Psoas muscle (tissue), 8 donors: ENCODE measurements around the gene CDHR2. TPM values are rescaled to one million over a fixed set of nuclear protein-coding genes. Genes with fewer than 3 reads are reported as not detected.

Source experiments
- ATAC-seq, 4 donors: fragments of 200-7000 bp; cut with Tn5 transposase; one replicate each; pipeline ENCODE4 v1.9.1; 2020; ENCODE audit warnings: moderate library complexity in 3 of 4, mild to moderate bottlenecking in 2 of 4
- DNase-seq, 2 donors: peaks; one replicate each; pipeline ENCODE4 v3.0.0-alpha.2; 2020
- H3K27ac ChIP-seq: fragments of 200-600 bp; one replicate; pipeline ENCODE4 v1.8.0; 2022
- H3K27me3 ChIP-seq, 3 donors: fragments of 200-600 bp in 1 of 3; one replicate each; pipeline versions ENCODE4 v1.6.1 to v1.8.0; 2013 to 2022; ENCODE audit warnings: low read length in 2 of 3, mild to moderate bottlenecking in 2 of 3, moderate library complexity in 1 of 3; ENCODE audit not compliant: insufficient read depth in 3 of 3
- H3K36me3 ChIP-seq, 2 donors: fragments of 200-600 bp in 1 of 2; one replicate each; pipeline versions ENCODE4 v1.6.1 to v1.8.0; 2013 to 2022; ENCODE audit warnings: low read depth in 1 of 2, mild to moderate bottlenecking in 1 of 2, moderate library complexity in 1 of 2; ENCODE audit not compliant: insufficient read depth in 1 of 2
- H3K4me1 ChIP-seq: fragments of 200-600 bp; one replicate; pipeline ENCODE4 v1.8.0; 2022
- H3K4me3 ChIP-seq: fragments of 200-600 bp; one replicate; pipeline ENCODE4 v1.8.0; 2022; ENCODE audit warnings: mild to moderate bottlenecking
- H3K9me3 ChIP-seq: fragments of 200-600 bp; one replicate; pipeline ENCODE4 v1.8.0; 2022
- CTCF ChIP-seq: fragments of 200-600 bp; IDR thresholded peaks from one replicate; pipeline ENCODE4 v1.8.0; 2022; ENCODE audit warnings: antibody characterized with exemption
- WGBS, 3 donors: extraction: QIAGEN DNeasy Blood & Tissue Kit; methylation state at CpG; one replicate each; pipeline versions ENCODE4 v1.1.6 to v1.1.7; 2013; 5-methylcytosine and 5-hydroxymethylcytosine counted together
- intact Hi-C, 2 donors: fragments of 100-400 bp; cut with DNase I; formaldehyde crosslinking; loops; one replicate each; pipeline versions ENCODE4 v1.11.0 to v1.14.2; 2022
- polyA plus RNA-seq, 3 donors: library from polyadenylated mRNA; stranded (reverse); fragments of 200-250 nt; gene quantifications; one replicate each; pipeline ENCODE4 v1.2.3, GENCODE V29; 2013
- total RNA-seq, 4 donors: library from RNA; stranded (reverse); fragmentation: NEBNext Ultra II Directional in 2 of 4; extraction: Animal tissue kit (Norgen Biotek cat#: 25700) in 2 of 4; gene quantifications; one replicate each; pipeline versions ENCODE4 v1.2.1 to v1.2.4, GENCODE V29; 2021 to 2023
- donor health status: healthy with polysubstance abuse.
- donor health status: DM: no; HTN: no; CAD: no; lungs with moderate emphysema.
- donor health status: Bipolar disorder and iron deficiency.
- donor health status: healthy.
- donor health status: DM: yes; HTN: yes; CAD: no.
- donor health status: DM: no; HTN: no; CAD: no.
- donor health status: DM: no; HTN: no; CAD: no.
- donor health status: DM: yes; HTN: yes; CAD: no.

CDHR2 gene
- total and polyA plus RNA-seq, 7 donors = 0.03 to 0.30 (median 0.14) TPM; not detected in 3

DNA sequence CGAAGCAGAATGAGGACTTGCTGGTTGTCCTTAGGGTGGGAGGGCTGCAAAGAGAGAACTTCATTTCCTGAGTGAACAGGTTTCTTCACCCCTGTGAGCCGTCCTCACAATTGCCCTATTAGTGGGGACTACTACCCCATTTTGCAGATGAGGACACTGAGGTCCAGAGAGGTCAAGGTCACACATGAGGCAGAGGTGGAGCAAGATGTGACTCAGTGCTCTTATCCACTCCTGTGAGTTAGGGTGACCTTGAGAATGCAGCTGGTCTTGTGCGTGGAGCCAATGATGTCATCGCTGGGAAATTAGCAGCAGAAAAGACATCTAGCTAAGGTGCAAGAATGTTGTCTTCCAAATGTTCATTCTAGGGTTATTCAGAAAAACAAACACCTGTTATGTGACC, 33.9 kb downstream of the CDHR2 start:
- no peaks in the 10 kb centered on the region for H3K36me3 ChIP-seq
- peaks cover 9% of the 10 kb centered on the region for H3K9me3 ChIP-seq
- ATAC-seq (no peak), DNase-seq (no peak)
- no peak overlapping the region for H3K27ac ChIP-seq
- 73 to 74% (median 74%) methylated on average over 4 of the region's 4 CpGs for WGBS, 3 donors
- H3K4me3 ChIP-seq = no peak overlapping the region
- intact Hi-C loops = loop anchor here in 1 of 2 donors (10.0 kb wide), 1 partner anchor 202 kb away; no protein-coding TSS in a partner anchor
- no peak for TF ChIP-seq CTCF
- no peaks in the 10 kb centered on the region for H3K4me1 ChIP-seq
- peaks cover 0 to 2% (median 0%) of the 10 kb centered on the region in 3 donors for H3K27me3 ChIP-seq

GRCh38 chr5:176587398-176587797, 38.3 kb downstream of the CDHR2 start:
- WGBS, 3 donors = 73 to 77% (median 77%) methylated on average over 7 of the region's 7 CpGs
- Histone ChIP-seq H3K27ac (no peak overlapping the region), H3K4me3 (no peak overlapping the region), H3K36me3 (no peaks in the 10 kb centered on the region), H3K27me3 (peaks cover 0 to 2% (median 0%) of the 10 kb centered on the region in 3 donors), H3K4me1 (no peaks in the 10 kb centered on the region), H3K9me3 (peaks cover 9% of the 10 kb centered on the region)
- intact Hi-C loops = loop anchor here in 1 of 2 donors (10.0 kb wide), 1 partner anchor 197 kb away; no protein-coding TSS in a partner anchor
- TF ChIP-seq CTCF = no peak
- ATAC-seq (no peak), DNase-seq (no peak)

DNA sequence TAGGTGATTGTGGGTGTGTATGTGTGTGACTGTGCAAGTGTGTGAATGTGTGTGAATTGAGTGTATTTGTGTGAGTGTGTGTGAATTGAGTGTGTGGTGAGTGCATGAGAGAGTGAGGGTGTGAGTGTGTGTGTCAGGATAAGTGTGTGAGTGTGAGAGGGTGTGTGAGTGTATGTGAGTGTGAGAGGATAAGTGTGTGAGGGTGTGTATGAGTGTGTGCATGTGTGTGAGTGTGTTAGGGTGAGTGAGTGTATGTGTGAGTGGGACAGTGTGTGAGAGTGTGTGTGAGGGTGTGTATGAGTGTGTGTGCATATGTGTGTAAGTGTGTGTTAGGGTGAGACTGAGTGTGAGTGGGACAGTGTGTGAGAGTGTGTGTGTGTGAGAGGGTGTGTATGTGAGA, 39.2 kb downstream of the CDHR2 start:
- DNase-seq (no peak), ATAC-seq (no peak)
- no peak for TF ChIP-seq CTCF
- H3K4me3 ChIP-seq = no peak overlapping the region
- peaks cover 9% of the 10 kb centered on the region for H3K9me3 ChIP-seq
- intact Hi-C loops = loop anchor here in 1 of 2 donors (10.0 kb wide), 1 partner anchor 197 kb away; no protein-coding TSS in a partner anchor
- H3K4me1 ChIP-seq = no peaks in the 10 kb centered on the region
- H3K27ac ChIP-seq = no peak overlapping the region
- peaks cover 0 to 2% (median 0%) of the 10 kb centered on the region in 3 donors for H3K27me3 ChIP-seq
- H3K36me3 ChIP-seq = no peaks in the 10 kb centered on the region

DNA sequence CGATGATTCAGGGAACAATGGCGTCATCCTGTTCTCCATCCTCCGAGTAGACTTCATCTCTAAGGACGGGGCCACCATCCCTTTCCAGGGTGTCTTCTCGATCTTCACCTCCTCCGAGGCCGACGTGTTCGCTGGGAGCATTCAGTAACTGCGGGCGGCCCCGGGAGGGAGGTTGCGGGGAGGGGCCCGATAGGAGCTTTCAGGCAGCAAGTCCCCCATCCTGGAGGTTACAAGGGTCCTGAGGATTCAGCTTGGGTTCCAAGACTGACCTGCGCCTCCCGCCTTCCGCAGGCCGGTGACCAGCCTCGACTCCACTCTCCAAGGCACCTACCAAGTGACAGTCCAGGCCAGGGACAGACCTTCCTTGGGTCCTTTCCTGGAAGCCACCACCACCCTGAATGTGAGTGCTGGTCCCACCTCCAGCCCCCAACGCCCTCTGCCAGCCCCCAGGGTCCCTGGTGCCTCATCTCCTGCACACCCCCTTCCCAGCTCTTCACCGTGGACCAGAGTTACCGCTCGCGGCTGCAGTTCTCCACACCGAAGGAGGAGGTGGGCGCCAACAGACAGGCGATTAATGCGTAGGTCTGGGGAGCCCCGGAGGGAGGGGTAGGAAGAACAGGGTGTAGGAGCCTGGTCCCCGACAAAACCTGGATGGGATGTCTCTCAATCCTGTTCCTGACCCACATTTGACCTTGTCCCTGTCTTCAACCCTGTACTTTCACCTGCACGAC, 40.1 kb downstream of the CDHR2 start:
- TF ChIP-seq CTCF = no peak
- intact Hi-C loops = loop anchor here in 1 of 2 donors (10.0 kb wide), 1 partner anchor 196 kb away; no protein-coding TSS in a partner anchor

More for the DNA sequence above, 40.1 kb downstream of the CDHR2 start:
- H3K4me3 ChIP-seq = no peak overlapping the region
- WGBS, 3 donors = 85 to 88% (median 86%) methylated on average over 31 of the region's 31 CpGs
- H3K4me1 ChIP-seq = no peaks in the 10 kb centered on the region
- ATAC-seq = no peak
- H3K36me3 ChIP-seq = no peaks in the 10 kb centered on the region
- H3K9me3 ChIP-seq = peaks cover 9% of the 10 kb centered on the region
- DNase-seq = no peak
- peaks cover 0 to 2% (median 0%) of the 10 kb centered on the region in 3 donors for H3K27me3 ChIP-seq
- no peak overlapping the region for H3K27ac ChIP-seq
